ENCODE results near the gene TBC1D2.
"Not testable (repeated sequence)": the region's sequence is repeated elsewhere in the genome, so short reads cannot be mapped to it uniquely, and the experiment has no call there.

Gene TBC1D2

DNA sequence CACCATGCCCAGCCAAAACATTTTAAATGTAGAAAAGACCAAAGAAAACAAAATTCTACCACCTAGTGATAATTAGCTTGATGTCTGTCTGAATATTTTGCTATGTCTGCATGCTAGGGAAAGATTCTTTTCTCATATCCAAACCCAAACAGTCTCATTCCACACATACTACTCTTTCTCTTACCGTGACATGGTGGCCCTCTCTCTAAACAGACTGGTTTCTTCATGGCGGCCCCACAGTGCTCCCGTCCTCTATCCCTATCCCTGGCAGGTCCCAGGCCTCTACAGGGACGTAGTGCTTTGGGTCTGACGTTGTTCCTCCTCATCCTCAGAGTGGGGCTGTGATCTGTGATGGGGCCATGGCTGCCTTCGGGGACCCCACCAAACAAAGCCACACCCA lies 71.1 kb downstream of the TBC1D2 start:
- no peak for DNase-seq

DNA sequence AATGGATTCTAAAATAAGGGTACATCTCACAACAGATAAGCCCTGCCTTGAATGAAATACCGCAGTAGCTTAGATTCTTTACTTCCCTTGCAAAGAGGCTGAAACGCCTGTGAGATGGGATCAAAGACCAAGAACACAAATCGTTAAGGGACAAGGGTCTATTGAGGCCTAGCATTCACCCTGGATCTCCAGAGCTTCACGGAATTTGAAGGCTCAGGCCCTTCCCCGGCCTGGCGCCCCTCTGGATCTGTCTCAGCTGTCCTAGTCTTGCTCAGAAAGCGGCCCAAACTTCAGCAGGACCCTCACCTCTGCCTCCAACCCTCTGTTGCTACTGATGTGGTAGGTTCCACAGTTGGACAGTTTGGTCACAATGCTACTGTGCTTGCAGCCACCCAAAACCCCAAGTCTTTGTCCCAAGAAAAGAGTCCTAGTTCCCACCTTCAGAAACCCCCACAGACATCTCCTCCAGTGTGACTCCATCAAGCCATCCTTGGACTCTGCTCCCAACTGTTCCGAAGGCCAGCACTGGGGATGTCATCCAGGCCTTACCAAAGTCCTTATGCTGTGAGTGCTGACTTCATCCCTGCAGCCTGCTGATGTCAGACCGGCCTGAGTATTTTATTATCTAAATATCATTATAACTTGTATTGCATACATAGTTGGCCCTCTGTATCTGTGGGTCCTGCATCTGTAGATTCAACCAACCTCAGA lies 72.4 kb downstream of the TBC1D2 start:
- DNase-seq, result no peak

DNA sequence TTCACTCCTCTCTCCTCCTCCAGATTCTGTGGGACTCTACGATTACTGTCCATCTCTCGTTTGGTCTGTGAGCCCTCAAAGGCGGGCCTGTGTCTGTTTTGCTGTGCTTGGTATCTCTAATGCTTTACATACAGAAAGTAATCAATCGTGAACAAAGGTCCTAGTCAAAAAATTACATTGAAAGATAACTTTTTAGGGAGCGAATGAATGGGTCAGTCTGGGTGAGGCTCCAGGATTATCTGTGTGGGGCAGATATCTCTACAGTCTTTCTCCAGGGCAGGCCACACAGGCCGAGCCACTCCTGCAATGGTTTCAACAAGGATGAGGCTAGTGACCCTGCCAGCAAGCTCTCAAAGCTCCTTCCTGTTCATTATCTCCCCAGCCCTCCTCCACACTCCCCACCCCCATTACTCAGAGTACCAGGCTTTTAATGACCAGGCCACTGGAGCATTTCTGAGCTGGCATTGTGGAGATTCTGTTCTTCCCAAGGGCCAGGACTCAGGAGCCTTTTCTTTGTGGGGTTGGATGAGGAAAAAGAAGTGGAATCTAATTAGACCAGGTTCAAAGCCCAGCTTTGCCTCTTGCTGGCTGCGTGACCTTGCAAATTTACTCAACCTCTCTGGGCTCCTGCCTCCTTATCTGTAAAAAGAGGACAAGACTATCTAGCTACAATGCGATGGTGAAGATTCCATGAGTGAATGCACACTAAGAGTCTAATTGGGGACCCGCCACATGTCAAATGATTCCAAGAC lies 73.2 kb downstream of the TBC1D2 start:
- DNase-seq, result no peak

DNA sequence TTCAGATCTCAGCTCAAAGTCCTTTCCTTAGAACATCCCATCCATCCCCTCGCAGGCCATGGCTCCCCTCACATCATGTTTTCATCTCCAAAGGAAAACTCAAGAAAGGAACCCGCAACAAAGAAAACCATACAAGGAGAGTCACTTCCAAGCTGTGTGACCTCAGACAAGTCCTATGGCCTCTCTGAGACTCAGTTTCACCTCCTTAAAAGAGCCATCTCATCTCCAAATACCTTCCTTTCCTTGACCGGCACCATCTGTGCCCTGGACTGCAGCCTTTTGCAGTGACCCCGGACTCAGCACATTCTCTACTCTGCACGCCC lies 73.7 kb downstream of the TBC1D2 start:
- no peak for DNase-seq

DNA sequence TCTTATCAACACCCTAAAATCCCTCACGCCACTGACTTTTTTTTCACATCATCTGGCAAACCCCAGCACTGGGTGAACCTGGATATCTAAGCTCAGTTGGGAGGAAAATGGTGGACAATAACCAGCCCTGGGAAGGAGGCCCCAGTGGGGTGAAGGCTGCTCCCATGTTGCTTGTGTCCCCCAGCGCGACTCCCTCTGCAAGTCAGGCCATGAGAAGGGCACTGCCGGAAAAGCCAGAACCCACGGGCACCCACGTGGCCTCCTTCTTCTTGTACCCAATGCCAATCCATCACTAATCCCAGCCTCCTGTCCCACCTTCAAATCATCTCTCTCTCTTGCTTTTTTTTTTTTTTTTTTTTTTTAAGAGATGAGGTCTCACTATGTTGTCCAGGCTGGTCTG lies 74.5 kb downstream of the TBC1D2 start:
- DNase-seq, result no peak

DNA sequence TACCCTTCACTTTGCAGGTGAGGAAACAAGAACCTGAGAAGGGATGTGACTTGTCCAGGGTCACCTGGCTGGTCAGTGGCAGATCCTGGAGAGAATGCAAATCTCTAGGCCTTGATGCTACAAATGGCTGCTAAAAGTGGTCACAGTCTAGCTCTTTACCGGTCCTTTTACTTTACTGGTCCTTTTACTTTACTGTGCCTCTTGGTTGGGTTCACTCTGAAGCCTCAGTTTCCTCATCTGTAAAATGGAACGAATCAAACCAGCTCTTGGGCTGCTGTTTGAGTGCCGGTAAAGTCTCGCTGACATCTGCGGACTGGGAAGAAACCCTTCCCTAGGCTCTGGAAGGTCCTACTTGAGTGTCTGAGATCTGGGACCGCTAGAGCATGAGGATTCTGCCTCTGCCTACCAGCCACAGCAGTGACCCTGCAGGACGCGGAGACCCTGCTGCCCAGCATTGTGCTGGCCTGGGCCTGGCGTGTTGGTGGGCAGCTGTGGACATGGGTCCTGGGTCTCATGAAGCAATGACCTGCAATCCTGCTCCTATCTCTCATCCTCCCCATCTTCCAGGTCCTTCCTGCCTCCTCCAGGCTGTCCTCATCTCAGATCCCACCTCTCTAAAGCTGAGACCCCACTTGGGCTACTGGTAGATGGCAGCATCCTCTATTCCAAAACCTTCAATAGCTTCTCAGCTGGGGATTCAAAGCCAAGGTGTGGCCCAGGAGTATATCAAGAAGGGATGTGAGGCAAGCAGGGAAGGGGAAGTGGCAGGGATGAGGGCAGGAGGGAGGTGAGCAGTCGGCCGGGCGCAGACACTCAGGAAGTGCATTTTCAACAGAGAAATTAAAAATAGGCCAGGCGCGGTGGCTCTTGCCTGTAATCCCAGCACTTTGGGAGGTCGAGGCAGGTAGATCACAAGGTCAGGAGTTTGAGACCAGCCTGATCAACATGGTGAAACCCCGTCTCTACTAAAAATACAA lies 76.3 kb downstream of the TBC1D2 start:
- no peak for DNase-seq

DNA sequence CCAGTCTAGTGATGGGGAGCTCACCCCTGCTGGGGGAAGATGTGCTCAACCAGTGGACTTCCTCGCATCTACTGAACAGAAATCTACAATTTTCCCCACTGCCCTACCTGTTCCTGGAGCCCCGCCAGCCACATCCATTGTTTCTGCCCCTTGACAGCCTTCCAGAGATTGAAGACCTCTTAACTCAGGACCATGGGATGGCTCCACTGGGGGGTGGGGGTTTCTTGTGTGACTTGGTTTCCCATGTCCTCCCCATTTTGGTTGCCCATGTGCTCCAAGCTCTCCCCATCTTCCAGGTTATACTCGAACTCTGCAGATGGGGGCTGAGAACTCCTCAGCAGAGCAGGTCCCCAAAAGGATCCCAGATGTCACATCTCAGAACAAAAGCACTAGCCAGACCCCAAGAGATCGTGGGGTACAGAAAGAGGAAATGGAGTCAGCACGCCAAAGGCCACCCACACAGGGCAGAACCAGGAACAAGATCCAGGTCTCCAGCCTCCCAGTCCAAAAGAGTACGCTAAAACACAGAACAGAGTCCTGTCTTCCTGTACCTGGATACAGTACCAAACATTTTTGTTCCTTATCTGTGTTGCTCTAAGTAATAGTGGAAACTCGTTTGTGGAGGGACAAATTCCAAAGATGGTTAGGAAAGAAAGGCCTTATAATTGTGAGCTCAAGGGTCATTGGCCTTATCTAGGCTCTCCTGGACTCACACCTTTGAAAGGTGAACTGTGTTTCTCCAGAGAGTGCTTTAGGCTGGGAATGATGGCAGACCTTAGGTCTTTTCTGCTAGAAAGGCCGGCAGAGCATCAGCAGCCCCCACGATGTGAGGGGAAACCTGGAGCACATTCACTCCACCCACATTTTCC lies 78.8 kb downstream of the TBC1D2 start:
- DNase-seq, result no peak

DNA sequence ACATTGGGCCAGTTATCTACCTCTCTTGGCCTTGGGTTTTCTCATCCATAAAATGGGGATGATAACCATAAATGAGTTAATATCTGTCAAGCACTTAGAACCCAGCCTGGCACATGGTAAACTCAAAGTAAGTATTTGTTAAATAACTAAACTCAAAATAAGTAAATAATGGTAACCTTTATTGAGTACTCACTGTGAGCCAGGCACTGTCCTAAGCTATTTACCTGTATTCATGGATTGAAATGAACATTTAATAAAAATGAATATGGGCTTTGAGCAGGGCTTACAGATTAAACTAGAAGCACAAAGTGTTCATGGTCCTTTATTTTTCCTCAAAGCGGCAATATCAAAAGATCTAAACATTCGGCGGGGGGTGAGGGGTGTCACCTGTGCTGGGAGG lies 79.7 kb downstream of the TBC1D2 start:
- DNase-seq, result no peak

DNA sequence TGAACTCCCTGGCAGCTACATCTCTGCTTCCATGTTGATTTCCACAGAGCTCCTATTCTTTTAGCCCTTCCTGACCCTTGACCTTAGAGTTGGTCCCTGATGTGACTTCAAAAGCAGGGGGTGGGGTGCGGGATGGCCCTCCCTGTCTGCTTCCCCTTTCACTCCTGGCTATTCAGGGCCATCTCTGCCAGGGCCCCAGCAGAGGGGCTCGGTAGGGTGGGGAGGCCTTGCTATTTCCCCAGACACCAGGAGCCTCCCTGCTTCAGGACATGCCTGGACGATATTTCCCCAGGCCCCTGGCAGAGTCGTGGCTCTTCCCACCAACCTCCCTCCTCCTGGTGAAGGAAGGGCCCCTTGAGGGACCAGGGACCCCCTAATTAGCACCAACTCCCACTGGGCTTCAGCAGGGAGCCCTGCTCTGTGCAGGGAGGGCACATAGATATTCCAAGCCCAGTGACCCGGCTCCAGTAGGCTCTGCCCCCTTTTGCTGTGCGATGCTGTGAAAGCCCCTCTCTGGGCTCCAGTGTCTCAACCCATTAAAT lies 80.3 kb downstream of the TBC1D2 start:
- no peak for DNase-seq

DNA sequence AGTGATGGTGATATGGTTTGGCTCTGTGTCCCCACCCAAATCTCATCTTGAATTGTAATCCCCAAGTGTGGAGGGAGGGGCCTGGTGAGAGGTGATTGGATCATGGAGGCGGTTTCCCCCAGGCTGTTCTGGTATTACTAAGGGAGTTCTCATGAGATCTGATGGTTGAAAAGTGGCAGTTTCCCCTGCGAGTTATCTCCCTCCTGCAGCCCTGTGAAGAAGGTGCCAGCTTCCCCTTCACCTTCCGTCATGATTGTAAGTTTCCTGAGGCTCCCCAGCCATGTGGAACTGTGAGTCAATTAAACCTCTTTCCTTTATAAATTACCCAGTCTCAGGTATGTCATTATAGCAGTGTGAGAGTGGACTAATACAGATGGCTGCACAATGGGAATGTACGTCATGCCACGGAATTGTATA lies 80.9 kb downstream of the TBC1D2 start:
- not testable (repeated sequence) for DNase-seq

DNA sequence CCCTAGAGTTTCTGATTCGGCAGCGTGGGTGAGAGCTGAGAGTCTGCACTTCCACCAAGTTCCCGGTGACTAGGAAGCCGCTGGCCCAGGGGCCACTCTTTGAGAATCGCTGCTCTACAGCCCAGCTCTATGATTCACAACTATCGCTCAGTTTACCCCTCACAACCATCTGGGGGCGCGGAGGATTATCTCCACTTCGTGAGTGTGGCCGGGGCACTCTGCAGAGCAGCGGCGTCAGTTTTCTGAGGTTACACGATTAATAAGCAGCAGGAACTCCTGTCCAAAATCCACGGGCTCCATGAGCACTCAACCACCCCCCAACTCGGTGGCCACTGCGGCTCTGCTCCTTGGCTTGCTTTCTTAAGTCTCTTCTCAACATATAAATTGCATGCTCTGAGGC lies 82.3 kb downstream of the TBC1D2 start:
- DNase-seq, result no peak

DNA sequence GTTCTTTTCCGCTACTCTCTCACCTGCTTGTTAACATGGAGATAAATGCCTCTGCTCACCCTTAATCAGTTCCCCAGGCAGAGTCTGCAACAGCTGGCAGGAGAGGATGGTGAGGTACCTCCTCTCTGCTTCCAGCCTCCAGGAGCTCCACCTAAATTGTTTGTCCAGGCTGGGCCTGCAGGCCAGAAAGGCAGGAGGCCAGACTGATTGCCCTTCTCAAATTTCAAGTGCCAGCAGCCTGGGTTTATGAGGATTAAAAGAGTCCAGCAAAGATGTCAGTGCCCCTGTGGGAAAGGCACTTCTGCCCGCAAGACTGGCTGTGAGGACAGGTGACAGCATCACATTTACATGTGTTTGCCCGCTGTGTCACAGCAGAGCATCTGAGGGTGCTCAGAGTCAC lies 82.8 kb downstream of the TBC1D2 start:
- DNase-seq, result no peak

DNA sequence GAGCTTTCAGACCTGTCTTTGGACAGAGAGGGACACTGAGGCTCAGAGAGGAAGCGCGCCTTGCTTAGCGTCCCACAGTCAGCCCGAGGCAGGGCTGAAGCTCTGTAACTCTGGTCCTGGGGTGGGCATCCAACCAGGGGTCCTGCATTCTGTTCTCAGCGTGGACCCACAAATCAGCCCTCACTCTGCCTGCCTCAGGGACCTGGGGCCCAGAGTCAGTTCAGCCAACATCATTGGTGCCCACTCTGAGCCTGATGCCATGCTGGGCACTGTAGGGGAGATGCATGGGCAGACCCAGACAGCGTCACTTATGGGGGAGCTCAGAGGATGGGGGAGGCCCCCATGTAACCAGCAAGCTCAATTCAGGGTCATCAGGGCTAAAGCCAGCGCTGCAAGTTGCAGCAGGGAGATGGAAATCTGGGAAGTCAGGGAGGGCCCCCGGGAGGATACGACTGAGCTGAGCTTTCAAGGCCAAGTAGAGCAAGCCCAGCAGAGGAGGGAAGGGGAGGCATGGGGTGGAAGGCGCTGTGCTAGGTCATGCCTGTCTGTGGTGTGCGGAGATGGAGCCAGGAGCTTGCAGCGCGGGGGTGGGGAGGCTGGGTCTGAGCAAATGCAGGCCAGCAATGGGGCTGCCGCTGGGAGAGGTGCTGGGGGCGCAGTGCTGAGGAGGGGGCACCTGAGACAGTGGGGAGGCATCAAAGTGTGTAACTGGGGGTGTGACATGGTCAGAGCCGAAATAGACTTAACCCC lies 84.1 kb downstream of the TBC1D2 start:
- DNase-seq, result no peak

DNA sequence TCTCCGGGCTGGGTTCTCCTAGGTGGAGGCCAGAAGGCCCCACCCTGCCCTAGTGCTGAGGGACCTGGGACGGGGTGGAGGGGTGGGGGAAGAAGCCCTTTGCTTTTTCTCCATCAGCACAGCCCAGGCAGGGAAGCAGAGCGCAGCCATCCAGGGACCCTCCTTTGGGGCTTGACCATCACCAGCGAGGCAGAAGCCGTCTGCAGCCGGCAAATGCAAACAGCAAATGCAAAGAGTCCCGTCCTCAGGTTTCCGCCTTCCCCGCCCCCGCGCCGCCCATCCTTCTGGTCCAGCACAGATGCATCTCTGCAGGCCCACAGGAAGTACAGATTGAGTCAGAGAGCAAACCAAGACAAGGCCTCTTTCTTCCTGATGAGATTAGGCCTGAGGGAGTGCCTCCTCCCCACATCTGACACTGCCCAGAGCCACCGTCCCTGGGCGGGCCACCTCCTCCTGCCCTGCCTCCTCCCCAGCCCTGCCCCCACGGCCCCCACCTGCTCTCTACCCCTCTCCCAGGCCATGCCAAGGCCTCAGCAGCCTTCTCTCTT lies 86.4 kb downstream of the TBC1D2 start:
- no peak for DNase-seq

DNA sequence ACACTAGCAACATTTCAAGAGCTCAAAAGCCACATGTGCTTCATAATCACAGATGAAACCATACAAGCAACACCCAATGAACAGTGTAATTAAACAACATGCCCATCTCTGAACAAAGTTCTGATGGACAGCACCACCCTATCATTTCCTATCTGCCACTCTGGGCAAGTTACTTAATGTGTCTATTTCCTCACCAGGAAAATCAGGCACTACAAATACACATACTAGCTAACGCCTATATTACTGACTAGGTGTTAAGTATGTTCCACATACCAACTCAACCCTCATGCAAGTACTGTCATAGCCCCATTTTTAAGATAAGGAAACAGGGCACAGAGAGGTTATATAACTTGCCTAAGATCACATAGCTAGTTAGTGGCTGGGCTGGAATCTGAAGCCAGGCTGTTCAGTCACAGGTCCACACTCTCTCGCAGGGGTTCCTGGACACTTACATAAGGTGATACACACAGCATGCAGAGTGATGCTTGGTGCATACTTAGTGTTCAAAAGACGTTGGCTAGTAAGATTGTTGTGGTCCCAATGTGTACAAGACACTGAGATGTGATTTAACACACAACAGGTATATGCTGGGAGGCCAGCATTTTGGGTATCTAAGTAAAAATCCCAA lies 87.2 kb downstream of the TBC1D2 start:
- DNase-seq, result no peak

DNA sequence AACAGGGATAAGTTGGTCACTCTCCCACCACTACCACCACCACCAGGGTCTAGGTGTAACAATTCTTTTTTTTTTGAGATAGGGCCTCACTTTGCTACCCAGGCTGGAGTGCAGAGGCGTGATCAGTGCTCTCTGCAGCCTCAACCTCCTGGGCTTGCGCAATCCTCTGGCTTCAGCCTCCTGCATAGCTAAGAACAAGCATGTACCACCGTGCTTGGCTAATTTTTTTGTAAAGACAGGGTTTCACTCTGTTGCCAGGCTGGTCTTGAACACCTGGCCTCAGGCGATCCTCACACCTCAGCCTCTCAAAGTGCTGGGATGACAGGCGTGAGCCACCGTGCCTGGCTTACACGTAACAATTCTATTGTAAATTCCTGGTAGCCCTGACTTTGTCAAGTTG lies 90.5 kb downstream of the TBC1D2 start:
- DNase-seq, result no peak

DNA sequence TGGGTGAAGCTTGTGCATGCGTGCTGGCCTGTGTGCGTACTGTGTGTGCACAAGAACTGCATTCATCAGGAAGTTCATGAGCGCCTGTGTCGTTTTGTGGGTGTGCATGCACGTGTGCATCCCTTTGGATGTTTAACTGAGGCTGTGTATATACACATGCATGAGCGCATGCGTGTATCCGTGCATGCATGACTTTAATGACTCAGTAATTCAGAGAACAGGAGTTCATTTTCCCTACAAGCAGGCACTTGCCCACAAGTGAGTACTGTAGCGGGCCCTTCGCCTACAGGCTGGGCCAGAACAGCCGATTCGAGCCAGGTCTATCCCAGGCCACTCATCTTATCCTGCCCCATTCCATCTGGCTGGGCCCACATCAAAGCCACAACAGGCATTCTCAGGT lies 92.8 kb downstream of the TBC1D2 start:
- no peak for DNase-seq

DNA sequence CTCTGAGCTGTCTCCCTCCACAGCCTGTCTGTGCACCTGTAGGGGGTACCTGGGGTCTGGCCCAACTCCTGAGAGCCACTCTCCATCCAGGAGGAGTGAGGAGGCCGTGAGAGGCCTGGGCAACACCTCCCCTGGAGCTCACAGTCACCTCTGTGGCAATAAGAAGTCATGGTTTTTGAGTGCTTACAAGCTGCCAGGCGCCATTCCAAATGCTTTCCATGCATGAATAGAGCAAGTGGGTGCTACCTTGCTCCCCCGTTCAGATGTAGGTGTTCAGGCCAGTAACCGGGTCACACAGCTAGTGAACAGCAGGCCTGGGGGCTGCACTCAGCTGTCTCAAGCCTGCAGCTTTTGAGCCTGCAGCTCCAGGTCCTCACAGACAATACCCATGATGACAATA lies 93.6 kb downstream of the TBC1D2 start:
- no peak for DNase-seq

DNA sequence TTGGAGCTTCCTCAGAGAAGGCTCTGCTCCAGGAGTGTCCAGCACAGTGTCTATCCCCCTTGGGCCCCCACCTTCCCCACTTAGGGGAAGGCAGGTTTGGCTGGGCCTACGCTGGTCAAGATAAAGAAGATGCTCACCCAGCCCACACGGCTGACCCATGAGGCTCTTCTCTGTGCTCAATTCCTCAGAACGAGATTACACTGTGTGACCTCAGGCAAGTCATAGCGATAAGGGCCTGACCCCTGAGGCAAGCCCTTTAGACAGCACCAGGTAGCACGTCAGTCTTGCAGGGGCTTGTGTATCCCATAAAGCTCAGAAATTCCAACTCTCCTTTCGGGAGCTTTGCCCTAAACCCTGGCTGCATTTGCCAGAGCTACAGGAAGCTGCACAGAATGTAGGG lies 95.7 kb downstream of the TBC1D2 start:
- DNase-seq, result no peak

DNA sequence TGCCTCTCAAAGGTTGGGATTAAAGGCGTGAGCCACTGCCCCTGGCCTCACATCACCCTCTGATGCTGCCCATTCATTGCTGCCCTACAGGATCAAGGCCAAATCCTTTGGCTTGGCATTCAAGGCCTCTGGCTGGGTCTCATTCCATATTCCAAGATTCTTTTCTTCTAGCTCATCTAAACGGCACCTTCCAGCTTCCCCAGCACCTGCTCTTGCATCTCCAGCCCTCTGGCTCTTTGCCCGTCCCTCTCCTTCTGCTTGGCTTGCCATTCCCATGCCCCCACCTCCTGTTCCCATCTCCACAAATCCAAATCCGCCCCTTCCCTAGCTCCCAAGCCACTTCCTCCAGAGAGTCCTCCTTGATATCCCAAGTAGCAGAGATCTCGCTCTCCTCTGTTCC lies 96.1 kb downstream of the TBC1D2 start:
- DNase-seq, result no peak
